GM18861 (cell line): ENCODE data around the gene ARL4A.
"Not testable (repeated sequence)": the region's sequence is repeated elsewhere in the genome, so short reads cannot be mapped to it uniquely, and the experiment has no call there.

Source experiments
- ATAC-seq: cut with Tn5 transposase; IDR thresholded peaks from one replicate; pipeline ENCODE4 v1.9.1; 2021; ENCODE audit not compliant: unreplicated experiment

Gene ARL4A

GRCh38 chr7:12661581-12661980, 25.9 kb upstream of the ARL4A start:
- ATAC-seq, result no peak

- no peak for ATAC-seq
Observed at GRCh38 chr7:12670000-12670729, 17.3 kb upstream of the ARL4A start.

- no peak for ATAC-seq
Observed at GRCh38 chr7:12670743-12671520, 16.5 kb upstream of the ARL4A start.

GRCh38 chr7:12673436-12673835, 14.0 kb upstream of the ARL4A start:
- not testable (repeated sequence) for ATAC-seq

- ATAC-seq, result no peak
Observed at GRCh38 chr7:12674053-12674452, 13.4 kb upstream of the ARL4A start.

- ATAC-seq, result no peak
Observed at GRCh38 chr7:12674861-12675260, 12.6 kb upstream of the ARL4A start.

- no peak for ATAC-seq
Observed at GRCh38 chr7:12683678-12684585, 3.5 kb upstream of the ARL4A start.

- no peak for ATAC-seq
Observed at GRCh38 chr7:12684733-12685132, 2.7 kb upstream of the ARL4A start.

GRCh38 chr7:12685550-12685949, 1.9 kb upstream of the ARL4A start:
- no peak for ATAC-seq

- peak; percentile 83 for ATAC-seq
Observed at GRCh38 chr7:12686234-12686890, 1.1 kb upstream of the ARL4A start.

- ATAC-seq, result no peak
Observed at GRCh38 chr7:12687718-12688171, 312 bp downstream of the ARL4A start.

- not testable (repeated sequence) for ATAC-seq
Observed at GRCh38 chr7:12688485-12689170, 1.2 kb downstream of the ARL4A start.

- ATAC-seq, result no peak
Observed at GRCh38 chr7:12689451-12689850, 2.0 kb downstream of the ARL4A start.

GRCh38 chr7:12690041-12690878, 2.8 kb downstream of the ARL4A start:
- no peak for ATAC-seq

- ATAC-seq, result not testable (repeated sequence)
Observed at GRCh38 chr7:12691388-12691787, 4.0 kb downstream of the ARL4A start.

GRCh38 chr7:12692035-12692434, 4.6 kb downstream of the ARL4A start:
- no peak for ATAC-seq

GRCh38 chr7:12692479-12693259, 5.2 kb downstream of the ARL4A start:
- no peak for ATAC-seq

GRCh38 chr7:12694817-12695216, 7.4 kb downstream of the ARL4A start:
- no peak for ATAC-seq
